AG04450 (cell line): ENCODE results near the gene ZNF827. TPM values are rescaled to one million over a fixed set of nuclear protein-coding genes. Genes with fewer than 3 reads are reported as not detected.

Experiments
- CTCF ChIA-PET: fragments of 300-600, 350-600 bp; formaldehyde crosslinking; extraction: SDS; loops from one replicate; lab custom pipeline; 2022; ENCODE audit warnings: antibody characterized with exemption, inconsistent platforms; lab: Charles Lee
- POLR2A ChIA-PET: fragments of 350-600 bp; formaldehyde crosslinking; extraction: SDS; loops from one replicate; lab custom pipeline; 2021; ENCODE audit warnings: antibody characterized with exemption, inconsistent platforms; lab: Yijun Ruan, JAX
- DNase-seq: peaks from one replicate; pipeline ENCODE4 v3.0.0-alpha.2; 2011; ENCODE audit warnings: low read depth, low spot score
- H3K27ac ChIP-seq: one replicate; pipeline ENCODE4 v1.5.1; 2012; ENCODE audit warnings: low read depth, low read length, control low read depth
- H3K27me3 ChIP-seq: one replicate; pipeline ENCODE4 v1.6.0; 2012; ENCODE audit warnings: low read length; ENCODE audit not compliant: control insufficient read depth, insufficient read depth
- H3K4me3 ChIP-seq: 2 replicates; pipeline ENCODE4 v1.5.1; 2011; ENCODE audit warnings: mild to moderate bottlenecking, low read depth, low read length, control low read depth
- H3K9me3 ChIP-seq: 2 replicates; pipeline ENCODE4 v1.5.1; 2012; ENCODE audit warnings: low read length; ENCODE audit not compliant: control insufficient read depth, insufficient read depth
- CTCF ChIP-seq: IDR thresholded peaks from 2 replicates; pipeline ENCODE4 v1.5.1; 2011; ENCODE audit warnings: low read depth, low read length, control low read depth, inconsistent platforms
- polyA plus RNA-seq: library from polyadenylated mRNA; depleted of rRNA; stranded (reverse); fragments of >200 nt; gene quantifications from 2 replicates; pipeline ENCODE4 v1.2.3, GENCODE V29; 2011

The ZNF827 gene
- polyA plus RNA-seq, 1 experiment, result 9.8 TPM

- CTCF ChIA-PET, result no interaction called here
- POLR2A ChIA-PET, result no interaction called here
Measured at GRCh38 chr4:145863191-145863590, 75.4 kb downstream of the ZNF827 start.

GRCh38 chr4:145861336-145862318 lies 77.0 kb downstream of the ZNF827 start:
- ChIA-PET POLR2A (no interaction called here), CTCF (no interaction called here)
- no peaks in the 10 kb centered on the region for H3K9me3 ChIP-seq
- no peaks in the 10 kb centered on the region for H3K27me3 ChIP-seq
- no peak overlapping the region for H3K27ac ChIP-seq
- DNase-seq, result no peak
- TF ChIP-seq CTCF, result no peak
- H3K4me3 ChIP-seq, result no peak overlapping the region

More at GRCh38 chr4:145863191-145863590, 75.4 kb downstream of the ZNF827 start:
- Histone ChIP-seq H3K9me3 (no peaks in the 10 kb centered on the region), H3K4me3 (no peak overlapping the region), H3K27ac (no peak overlapping the region), H3K27me3 (no peaks in the 10 kb centered on the region)
- no peak for DNase-seq
- no peak for TF ChIP-seq CTCF

- no peak overlapping the region for H3K27ac ChIP-seq
- CTCF ChIA-PET, result no interaction called here
Measured at GRCh38 chr4:145860897-145861296, 77.7 kb downstream of the ZNF827 start.

GRCh38 chr4:145860446-145860845 lies 78.2 kb downstream of the ZNF827 start:
- CTCF ChIA-PET, result no interaction called here
- TF ChIP-seq CTCF, result no peak
- no peaks in the 10 kb centered on the region for H3K27me3 ChIP-seq
- POLR2A ChIA-PET, result no interaction called here
- H3K4me3 ChIP-seq, result no peak overlapping the region
- no peaks in the 10 kb centered on the region for H3K9me3 ChIP-seq
- H3K27ac ChIP-seq, result no peak overlapping the region
- no peak for DNase-seq

More at GRCh38 chr4:145860897-145861296, 77.7 kb downstream of the ZNF827 start:
- TF ChIP-seq CTCF, result no peak
- Histone ChIP-seq H3K9me3 (no peaks in the 10 kb centered on the region), H3K4me3 (no peak overlapping the region), H3K27me3 (no peaks in the 10 kb centered on the region)
- no peak for DNase-seq
- POLR2A ChIA-PET, result no interaction called here

- H3K27ac ChIP-seq, result no peak overlapping the region
- CTCF ChIA-PET, result no interaction called here
- POLR2A ChIA-PET, result no interaction called here
- H3K4me3 ChIP-seq, result no peak overlapping the region
- DNase-seq, result no peak
- H3K27me3 ChIP-seq, result no peaks in the 10 kb centered on the region
- H3K9me3 ChIP-seq, result no peaks in the 10 kb centered on the region
- no peak for TF ChIP-seq CTCF
Measured at GRCh38 chr4:145859926-145860325, 78.7 kb downstream of the ZNF827 start.
